GM18499 (cell line): ENCODE data around the gene PFKP.

ENCODE experiments used
- ATAC-seq: cut with Tn5 transposase; IDR thresholded peaks from one replicate; pipeline ENCODE4 v1.9.1; 2021; ENCODE audit warnings: moderate number of reproducible peaks; ENCODE audit not compliant: insufficient read depth, unreplicated experiment

The PFKP gene

DNA sequence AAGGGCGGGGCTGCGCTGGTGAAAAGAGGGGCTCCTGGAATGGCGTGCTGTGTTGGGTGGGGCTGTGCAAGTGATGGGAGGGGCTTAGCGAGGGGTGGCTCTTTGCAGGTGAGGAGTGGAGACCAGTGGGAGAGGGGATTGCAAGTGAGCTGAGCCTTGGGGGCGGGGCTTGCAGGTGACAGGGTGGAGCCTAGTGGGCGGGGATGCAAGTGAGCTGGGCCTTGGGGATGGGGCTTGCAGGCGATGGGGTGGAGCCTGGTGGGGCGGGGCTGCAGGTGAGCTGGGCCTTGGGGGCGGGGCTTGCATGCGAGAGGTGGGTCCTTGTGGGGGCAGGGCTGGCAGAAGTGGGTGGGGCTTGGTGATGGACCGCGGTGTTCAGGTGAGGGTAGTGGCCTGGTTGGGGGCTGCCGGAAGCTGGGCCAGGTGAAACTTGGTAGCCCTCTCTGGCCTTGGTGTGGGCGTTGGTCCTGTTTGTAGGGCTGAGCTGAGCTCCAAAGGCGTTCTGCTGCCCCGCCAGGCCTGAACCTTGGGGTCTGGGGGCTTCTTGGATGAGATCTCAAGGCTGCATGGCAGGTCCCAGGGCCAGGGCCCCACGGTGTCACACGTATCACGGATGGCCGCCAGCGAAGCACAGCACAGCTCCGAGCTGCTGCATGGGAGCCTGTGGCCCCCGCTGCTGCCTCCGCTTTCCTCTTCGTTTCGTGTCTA lies 106.0 kb downstream of the PFKP start:
- no peak for ATAC-seq

DNA sequence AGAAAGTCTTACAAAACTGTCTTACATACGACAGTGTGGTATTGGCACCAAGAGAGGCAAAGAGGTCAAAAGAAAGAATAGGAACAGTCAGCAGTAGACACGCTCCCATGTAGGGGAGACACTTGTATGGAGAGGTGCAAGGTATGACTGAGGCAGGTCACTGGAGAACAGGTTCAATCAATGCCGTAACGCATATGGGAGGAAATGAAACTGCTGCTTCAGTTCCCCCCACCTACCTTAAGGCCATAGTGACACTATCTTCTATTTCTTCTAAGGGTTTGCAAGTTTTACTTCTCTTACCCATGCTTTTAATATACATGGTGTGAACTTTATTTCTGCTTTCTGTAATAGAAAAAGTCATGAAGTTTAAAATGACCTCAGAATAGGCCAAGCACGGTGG lies 110.7 kb downstream of the PFKP start:
- no peak for ATAC-seq

DNA sequence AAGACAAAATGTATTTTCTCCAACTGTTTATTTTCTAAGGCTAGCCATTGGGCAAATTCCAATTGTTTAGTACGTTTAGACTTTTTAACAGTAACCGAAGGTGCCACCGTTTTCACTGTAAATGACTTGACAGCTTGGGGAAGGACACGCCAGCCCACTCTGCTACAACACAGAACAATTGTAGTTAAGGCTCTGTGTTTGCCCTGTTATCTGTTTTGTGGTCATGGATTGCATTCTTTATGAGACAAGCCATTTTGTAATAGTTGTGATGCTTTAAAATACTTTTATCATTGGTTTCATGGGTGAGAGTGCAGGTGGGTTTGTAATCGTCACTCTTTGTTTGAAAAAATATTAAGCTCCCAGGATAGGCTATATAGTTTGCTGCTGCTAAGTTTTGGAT lies 111.8 kb downstream of the PFKP start:
- no peak for ATAC-seq

DNA sequence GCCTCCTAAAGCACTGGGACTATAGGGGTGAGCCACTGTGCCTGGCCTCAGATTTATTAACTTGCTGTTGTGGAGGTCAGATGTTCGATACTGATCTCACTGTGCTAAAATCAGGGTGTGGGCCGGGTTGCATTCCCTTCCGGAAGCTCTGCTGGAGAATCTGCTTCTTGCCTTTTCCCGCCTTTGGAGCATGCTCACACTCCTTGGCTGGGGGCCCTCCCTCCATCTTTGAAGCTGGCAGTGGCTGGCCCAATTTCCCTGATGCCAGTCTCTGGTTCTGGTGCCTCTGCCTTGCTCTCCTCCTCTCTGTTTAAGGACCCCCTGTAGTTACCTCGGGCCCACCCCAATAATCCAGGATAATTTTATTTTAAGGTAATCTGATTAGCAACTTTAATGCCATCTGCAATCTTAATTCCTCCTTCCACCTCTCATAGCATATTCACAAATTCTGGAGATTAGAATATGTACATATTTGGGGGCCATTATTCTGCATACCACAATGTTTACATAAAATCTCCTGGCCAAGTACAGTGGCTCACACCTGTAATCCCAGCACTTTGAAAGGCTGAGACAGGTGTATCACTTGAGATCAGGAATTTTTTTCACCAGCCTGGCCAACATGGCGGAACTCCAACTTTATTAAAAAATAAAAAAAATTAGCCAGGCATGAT lies 113.1 kb downstream of the PFKP start:
- no peak for ATAC-seq

DNA sequence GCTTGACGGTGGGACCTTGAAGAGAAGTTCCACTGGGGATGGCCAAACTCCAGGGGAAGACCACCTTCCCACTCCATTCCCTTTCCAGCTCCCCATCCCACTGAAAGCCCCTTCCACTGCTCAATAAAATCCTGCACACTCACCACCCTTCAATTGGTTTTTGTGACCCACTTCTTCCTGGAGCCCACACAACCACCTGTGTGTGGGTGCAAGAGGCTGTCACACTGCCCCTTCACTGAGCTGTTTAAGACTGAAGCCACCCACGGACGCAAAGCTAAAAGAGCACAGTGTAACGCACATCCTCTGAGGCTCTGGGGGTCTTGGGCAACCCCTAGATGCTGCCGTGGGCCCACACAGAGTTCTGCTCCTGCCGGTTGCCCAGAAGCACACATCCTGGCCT lies 118.0 kb downstream of the PFKP start:
- no peak for ATAC-seq

DNA sequence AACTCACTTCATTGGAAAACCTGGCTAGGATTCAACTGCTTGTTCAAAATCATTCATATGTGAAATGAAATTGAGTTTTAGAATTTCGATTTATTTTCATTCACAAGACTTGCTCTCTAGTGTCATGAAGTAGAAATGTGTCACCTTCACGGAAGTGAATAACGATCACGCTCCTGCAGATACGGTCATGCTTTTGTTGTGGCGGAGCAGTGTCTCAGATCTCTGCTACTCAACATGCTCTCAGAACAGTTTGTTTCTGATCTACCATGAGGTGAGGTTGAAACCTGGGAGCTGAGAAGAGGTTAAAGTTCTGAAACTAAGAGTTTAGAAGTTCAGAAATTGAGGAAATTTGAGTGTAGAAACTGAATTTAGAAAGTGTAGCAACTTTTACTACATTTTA lies 119.0 kb downstream of the PFKP start:
- no peak for ATAC-seq
